Activated T-helper 9 cell treated with anti-CD3 and anti-CD28 coated beads, Interleukin-2, amount 50 U/mL, for 16 hours (primary cell): ENCODE measurements around the gene GNAQ.
"Not testable (repeated sequence)": the region's sequence is repeated elsewhere in the genome, so short reads cannot be mapped to it uniquely, and the experiment has no call there.

ENCODE experiments used
- DNase-seq: peaks from one replicate; pipeline ENCODE4 v3.0.0-alpha.2; 2020; ENCODE audit warnings: low read depth

Gene GNAQ

DNA sequence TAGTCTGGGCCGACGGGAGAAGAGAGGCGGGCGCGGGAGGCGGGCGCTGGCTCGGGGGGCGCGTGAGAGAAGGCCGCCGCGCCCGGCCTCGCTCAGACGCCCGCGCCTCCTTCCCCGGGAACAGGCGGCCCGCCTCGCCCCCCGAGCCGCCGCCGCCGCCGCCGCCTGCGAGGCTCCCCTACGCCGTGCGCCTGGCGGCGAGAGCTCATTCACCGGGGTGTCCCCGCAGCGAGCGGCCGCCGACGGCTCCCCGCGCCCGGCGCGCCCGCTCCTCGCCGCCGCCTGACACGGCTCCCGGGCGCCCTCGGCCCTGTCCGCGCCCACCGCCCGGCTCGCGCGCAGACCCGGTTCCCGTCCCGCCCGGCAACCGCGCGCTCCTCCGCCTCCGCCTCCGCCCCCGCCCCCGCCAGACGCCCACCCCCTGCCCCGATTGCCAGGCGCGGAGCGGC, at the start of gene GNAQ:
TSS of gene GNAQ (minus strand) at position 368 of the 449 bp plus-strand sequence. CDS start 576 bp downstream, outside the sequence.
- no peak for DNase-seq

DNA sequence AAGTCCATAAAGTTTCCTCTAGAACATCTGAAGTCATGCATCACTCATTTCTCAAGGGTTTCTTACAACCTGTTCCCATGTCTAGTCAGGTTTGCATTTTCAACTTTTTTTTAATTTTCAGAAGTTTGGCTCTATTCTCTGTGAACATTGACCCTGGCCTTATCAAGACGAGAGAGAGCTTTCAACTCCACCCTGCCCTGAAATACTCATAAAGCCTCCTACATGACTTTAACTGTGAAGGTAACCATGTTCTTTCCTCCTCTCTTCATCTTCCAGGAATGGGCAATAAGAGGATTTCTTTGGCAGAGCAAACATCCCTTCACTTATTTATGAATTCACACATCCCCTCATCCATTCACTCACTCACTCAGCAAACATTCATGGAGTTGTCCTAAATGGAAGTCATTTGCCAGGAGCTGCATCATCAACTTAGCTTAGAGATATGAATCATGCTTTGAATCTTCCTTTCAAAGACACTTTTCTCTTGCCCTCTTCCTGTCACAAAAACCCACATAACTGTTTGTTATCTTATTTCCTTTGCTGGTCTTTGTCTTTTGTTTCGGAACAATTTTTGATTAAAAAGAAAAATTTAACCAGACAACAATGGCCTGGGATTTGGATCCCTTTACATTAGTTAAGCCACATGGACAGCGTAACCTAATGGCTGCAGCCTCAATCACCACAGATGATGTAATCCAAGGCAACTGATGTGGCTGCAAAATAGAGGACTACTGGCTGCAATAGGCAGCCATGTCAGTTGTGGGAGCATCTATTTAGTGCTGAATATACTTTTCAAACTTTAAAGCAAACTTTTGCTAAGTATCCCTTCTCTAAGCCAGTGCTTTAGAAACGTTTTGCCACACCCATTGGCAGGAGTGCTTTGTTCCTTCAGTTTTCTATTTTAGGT, 43.0 kb upstream of the GNAQ start:
- no peak for DNase-seq

DNA sequence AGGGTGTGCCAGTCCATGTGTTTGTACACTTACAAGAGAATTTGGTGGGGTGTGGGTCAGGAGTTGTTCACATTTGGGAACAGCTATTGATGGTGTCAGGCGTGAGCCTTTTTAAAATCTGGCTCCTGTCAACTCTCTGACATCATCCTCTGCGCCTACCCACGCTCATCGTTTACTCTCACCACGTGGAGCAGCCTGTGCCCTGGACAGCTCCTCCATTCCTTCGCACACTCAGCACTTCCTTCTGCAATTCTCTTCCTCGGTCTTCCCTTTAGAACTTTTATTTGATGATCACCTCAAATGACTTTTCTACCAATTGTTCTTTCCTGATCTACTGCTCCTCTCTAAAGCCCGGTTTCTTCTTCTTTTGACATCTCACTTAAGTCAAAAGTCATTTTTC, 42.1 kb upstream of the GNAQ start:
- no peak for DNase-seq

DNA sequence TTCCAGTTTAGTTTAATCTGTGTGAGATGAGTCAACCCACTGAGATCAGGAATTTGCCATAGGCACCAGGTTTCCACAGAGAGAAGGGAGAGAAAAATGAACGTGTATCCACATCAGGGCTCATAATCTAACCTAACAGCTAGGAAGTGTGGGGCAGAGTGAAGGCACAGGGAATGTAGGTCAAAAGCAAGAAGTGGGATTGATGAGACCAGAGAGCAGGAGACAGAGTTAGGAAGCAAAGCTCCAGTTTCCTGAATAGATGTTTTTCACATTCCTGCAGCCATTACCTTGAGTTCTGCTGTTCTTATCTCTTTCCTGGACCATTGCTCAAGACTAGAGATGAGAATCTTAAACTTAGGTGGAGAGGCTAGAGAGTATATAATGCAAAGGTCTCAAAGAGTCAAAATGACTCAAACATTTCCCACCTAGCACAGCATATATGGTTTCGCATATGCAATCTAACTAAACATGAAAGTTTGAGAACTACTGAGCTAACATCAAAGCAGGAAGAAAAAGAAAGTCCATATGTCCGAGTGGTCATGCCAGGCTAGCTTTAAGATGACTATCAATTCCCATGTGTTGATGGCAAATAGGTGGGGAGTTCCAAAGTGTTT, 41.1 kb upstream of the GNAQ start:
- DNase-seq = no peak

DNA sequence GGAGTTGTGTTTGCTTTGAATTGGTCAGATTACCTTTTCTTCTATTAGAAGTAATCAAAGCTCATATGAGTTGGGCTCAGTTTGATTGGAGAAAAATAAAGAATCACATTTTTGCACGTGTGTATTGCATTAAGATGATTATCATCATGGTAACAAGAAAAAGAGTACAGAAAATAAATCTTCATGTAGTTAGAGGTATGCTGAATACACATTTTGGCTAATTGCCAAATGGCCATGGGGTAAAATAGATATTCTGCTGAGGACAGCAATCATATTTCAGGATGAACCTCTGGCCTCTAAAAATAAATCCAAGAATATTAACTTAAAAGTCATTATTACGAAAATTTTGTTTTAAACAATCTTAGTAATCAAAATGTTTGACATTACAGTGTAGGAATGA, 38.9 kb upstream of the GNAQ start:
- DNase-seq = no peak

DNA sequence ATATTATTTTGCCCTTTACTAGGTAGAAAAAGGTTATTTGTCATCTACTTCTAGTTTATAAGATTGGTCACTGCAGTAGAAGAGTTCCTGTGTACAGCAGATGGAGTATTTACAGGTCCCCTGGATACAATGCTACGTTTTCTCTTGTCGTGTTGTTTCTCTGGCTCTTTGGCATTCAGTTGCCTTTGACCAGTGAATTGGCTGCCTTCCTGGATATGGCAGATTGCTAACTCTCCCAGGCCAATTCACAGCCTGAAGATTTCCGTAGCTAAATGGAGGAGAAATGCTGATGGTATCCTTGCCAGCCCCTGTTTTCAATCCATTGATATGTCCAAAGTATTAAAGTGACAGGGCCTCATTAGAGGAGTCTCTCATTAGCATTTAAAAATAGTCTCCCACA, 32.5 kb upstream of the GNAQ start:
- no peak for DNase-seq

DNA sequence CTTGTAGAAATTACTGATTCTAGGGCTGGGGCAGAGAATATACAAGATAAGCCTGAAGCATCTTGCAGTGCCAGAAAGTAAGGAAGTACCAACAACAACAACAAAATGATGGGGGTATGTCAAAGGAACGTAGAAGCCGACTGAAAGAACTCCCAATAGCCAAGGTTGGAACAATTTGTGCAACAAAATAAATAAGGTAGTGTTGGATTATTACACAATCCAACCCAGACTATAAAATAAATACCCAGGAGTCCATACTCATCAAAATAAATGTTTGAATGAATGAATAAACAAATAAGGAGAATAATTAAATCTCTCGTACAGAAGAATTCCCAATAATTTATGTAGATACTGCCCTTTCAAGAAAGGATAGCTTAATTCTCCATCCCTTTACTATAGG, 31.1 kb upstream of the GNAQ start:
- DNase-seq = no peak

DNA sequence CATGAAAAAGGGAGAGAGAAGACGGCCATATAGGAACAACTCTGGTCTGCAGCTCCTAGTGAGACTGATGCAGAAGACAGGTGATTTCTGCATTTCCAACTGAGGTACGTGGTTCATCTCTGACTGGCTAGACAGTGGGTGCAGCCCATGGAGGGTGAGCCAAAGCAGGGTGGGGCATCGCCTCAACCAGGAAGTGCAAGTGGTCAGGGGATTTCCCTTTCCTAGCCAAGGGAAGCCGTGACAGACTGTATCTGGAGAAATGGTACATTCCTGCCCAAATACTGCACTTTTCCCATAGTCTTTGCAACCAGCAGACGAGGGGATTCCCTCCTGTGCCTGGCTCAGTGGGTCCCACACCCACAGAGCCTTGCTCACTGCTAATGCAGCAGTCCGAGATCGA, 22.6 kb upstream of the GNAQ start:
- DNase-seq = not testable (repeated sequence)

DNA sequence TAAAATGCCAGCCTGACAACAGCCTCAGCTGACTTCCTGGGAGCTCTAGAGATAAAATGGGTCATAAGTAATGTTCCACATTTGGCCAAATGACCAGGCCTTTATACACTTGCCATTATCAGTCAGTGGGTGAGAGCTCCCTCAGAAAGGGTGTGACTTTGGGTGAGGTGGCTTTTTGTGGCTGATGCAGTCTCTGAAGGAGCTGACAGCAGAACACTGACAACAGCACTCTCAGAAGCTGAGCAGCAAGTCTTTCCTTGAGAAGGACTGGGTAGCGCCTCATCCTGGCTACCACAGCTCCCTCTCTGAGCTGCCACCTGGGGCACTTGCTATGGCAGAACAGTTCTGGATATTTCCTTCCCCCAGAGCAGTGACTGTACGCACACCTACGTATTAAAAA, 22.0 kb upstream of the GNAQ start:
- no peak for DNase-seq

DNA sequence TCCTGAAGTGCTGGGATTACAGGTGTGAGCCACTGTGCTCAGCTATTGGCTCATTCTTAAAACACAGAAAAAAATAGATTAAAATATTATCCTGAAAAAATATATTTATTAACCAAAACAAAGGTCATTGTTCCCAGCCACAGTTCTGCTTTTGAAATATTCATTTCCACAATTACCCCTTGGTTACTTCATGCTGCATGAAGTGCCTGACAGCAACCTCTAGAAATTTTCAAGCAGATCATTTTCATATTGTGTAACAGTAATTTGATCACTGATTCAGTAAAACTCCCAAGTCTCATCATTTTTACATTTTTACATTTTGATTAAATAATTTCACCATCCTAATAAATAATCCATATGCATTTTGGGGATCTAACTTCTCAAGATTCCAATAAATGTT, 18.8 kb upstream of the GNAQ start:
- no peak for DNase-seq

DNA sequence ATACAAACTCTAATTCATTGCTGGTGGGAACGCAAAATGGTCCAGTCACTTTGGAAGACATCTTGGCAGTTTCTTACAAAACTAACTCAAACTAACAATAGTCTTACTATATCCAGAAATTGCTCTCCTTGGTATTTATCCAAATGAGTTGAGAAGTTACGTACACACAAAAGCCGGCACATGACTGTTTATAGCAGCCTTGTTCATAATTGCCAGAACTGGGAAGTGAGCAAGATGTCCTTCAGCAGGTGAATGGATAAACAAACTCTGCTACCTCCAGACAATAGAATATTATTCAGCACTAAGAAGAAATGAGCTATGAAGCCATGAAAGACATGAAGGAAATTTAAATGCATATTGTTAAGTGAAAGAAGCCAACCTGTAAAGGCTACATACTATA, 17.9 kb upstream of the GNAQ start:
- no peak for DNase-seq

DNA sequence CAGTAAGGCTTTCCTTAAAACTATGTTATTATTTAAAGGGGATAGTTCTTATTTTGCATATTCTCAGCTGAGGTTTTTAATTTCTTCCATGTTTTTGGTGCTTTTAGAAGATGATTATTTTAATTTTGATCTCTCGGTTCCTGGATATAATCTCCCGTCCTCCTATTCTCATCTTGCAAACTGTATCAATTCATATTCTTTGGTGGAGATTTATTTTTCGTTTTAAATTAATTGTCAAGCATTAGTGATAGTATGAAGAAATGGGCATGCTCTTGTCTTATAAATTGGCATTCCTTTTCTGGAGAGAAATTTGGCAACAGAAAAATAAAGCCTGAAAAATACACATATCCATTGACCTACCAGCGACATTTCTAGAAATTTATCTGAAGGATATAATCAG, 15.5 kb upstream of the GNAQ start:
- DNase-seq = no peak

DNA sequence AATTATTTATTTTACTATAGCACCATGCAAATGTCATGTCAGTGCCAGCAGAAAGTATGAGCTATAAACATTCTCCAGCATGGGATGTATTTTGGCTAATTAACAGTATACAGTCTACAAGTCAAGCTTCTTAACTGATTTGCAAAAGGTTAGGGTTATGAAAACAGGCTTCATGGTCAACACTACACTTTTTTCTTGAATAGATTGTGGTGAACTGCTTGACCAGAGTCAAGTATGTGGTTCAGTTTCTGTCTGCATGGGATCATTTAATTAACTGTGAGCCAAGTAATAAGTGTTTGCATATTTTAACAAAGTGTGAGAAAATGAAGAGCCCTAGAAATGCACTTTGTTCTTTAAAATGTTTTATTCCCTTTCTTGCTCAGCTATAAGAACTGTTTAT, 14.5 kb upstream of the GNAQ start:
- DNase-seq = no peak

DNA sequence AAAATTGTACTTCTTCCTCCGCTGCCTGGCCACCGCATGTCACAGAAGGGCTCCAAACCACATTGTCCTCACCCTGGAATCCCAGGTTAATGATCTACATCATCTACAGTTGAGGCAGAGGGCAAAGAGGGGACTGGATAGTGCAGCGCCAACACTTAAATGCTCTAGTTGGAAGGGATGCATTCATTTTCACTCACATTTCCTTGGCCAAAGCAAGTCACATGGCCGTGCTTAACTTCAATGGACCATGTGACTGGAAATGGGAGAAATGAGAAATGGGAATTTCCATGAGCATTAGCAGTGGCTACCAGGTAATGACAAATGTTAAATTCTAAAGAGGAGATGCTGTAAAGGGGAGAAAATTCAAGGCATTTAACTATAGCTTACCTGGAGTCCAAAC, 13.3 kb upstream of the GNAQ start:
- no peak for DNase-seq

DNA sequence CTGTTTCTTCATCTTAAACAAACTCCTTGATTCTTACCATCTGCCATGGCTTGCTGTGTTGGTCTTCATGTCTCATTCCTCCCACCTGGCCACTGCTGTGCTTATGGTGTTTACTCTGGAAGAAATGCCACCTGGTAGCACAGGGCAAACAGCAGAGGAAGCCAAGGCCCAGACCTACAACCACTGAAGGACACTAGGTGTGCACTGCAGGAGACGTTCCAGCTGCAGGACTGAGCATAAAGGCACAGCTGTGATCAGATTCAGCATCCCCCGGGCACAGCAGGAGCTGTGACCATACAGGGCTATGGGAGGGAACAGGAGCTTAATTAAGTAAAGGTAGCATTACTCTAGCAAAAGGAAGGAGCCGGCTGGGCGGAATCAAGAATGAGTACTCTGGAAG, 12.6 kb upstream of the GNAQ start:
- DNase-seq = no peak

DNA sequence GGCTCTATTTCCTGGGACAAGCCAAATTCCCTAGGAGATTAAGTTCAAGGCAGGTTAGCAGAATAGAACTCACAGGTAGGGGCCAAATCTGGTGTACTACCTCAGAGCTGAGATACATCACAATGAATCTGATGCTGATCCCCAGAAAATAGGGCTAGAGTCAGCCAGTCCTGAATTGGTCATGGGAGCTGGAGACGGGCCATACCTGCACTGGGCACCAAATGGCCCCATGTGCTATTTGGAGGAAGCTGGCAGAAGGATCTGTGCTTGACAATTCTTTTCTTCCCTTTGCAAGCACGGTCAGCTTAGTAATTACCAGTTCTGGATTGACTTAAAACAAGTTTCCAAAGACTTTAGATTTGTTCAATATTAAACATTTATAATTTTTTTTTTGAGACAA, 10.4 kb upstream of the GNAQ start:
- no peak for DNase-seq

DNA sequence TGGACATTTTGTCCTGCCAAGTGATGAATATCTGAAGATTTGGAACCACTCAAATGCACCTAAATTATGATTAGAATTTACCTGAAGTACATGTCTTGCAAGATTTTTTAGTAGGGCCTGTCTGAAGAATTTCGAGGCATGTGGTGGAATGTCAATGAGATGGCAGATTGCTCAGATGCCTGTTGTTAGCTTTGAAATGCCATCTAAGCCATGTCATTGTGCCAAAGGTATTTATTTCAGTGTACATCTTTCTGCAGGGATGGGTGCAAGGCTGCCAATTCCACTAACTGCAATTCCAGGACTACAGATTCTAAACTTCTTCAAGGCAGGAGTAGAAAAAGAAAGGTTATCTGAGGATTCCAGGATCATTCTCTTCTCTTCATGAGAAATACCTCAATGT, 9.1 kb upstream of the GNAQ start:
- no peak for DNase-seq

DNA sequence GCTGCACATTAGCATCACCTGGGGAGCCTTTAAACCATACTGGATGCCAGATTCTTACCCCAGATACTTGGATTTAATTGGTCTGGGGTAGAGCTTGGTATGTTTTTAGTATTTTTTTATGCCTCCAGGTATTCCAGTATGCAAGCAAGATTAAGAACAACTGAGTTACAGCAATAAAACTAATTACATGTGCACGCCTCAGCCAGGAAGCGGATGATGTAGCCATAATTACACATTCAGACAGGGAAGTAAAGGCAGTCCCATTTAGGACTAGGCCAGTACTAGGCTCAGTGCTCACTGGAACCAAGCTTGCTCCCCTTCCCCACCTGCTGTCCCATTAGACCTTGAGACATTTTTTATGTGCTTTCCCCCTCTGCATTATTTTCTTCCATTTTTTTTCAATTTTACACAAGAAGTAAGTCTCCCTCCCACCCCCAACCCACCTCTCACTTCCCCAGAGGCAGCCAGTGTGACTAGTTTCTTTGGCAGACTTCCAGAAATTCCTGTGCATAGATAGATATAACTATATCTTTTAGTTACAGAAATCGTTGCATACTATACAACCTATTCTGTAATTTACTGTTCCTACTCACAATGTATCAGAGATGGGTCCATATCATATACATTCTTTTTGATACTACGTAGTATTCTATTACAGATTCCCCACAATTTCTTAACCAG, 7.1 kb upstream of the GNAQ start:
- DNase-seq = no peak

DNA sequence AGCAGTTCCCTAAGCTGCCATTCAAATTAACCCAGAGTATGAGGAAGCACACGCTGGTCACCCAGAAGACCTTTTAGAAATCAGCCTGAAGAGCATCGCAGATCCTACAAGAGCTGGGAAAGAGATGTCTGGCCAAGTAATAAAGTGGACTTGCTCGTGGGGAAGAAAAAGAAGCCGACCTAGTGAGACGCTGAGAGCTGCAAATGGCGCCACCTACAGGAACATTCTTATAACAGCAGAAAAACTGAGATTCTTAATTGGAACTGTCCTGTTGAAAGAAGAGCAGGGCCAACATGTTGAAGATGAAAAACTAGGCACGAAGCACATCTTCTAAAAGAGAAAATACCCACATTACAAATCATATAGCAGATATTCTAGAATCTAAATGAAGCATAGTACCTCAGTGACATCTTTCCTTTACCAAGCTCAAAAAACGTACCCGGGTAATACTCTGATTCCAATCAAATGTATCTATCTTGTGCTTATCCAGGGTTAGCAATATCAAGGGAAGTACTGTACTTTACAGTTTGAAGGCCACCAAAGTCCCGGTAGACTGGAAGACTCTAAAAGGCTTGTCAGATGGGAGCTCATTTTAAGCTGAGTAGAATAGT, 3.9 kb upstream of the GNAQ start:
- DNase-seq = peak; percentile 15

DNA sequence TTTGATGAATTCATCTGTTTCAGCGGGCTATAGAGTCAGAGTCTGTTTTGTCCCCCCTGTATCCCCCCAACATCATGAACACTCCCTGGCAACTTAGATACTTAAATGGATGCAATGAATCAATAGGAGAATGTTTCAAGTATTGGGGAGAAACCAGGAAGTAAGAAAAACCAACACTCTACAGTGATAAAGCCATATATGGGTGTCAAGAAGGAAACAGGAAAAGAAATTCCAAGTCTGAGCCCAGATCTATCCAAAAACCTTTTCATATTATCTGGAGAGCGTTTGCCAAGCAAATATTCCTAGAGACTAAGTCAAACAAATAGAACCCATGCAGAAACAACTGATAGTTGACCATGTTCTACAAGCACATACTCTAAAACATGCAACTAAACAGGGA, 2.3 kb upstream of the GNAQ start:
- no peak for DNase-seq

DNA sequence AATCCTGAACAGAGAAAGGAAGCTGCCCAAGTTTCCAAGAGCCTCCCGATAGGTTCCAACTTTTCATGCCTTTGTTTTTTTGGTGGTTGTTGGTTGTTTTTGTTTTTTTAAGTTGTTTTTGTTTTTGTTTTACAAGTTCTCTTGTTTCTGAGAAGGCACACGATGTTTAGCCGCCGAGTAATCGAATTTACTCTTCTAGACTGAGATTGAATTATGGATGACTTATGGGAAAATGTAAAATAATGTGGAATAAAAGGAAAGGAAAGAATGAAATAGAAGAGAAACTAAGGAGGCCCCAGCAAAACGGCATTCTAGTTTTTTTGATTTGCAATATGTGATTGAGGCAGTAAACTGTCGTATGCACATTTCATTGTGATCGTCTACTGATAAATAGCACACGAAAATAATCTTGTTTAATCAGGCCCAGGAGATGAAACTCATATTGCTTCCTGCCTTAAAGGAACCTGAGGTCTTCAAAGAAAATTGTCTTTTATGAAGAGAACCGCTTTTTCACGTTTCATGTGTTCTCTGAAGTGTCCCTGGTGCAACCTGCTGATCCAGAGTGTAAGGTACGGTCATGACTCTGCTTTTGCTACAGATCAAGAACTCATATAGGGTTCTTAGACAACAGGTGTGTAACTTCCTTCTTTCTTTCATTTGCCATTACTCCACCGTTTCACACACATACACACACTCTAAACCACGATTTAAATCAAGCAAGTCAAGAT, 1.3 kb upstream of the GNAQ start:
- DNase-seq = no peak
